Suprapubic skin (tissue), 3 donors: ENCODE results near the gene LRCOL1.

Source experiments
- CTCF ChIP-seq, 2 donors: fragments of 200-600 bp in 1 of 2; fragments of 450-650 bp in 1 of 2; sonication (generic) in 1 of 2; IDR thresholded peaks; one replicate each; pipeline ENCODE4 v1.5.1; 2016 to 2019; ENCODE audit warnings: antibody characterized with exemption in 2 of 2, mild to moderate bottlenecking in 1 of 2, moderate library complexity in 1 of 2
- POLR2AphosphoS5 ChIP-seq, 3 donors: sonication (generic); formaldehyde crosslinking; IDR thresholded peaks; one replicate each; pipeline ENCODE4 v1.6.1; 2017; ENCODE audit warnings: antibody characterized with exemption in 3 of 3

GRCh38 chr12:132558042-132558856 lies 52.1 kb downstream of the LRCOL1 start:
- TF ChIP-seq POLR2AphosphoS5 (IDR thresholded peaks at IDR 0.05) = no peak
- TF ChIP-seq CTCF (IDR thresholded peaks at IDR 0.05) = no peak
